Effector memory CD4-positive, alpha-beta T cell (primary cell): ENCODE results near the gene GALNT18.

Experiments used
- DNase-seq, 3 donors: peaks; one replicate each; pipeline ENCODE4 v3.0.0-alpha.2; 2020
- H3K27ac ChIP-seq: 2 replicates; pipeline ENCODE4 v1.7.0; 2013; ENCODE audit warnings: mild to moderate bottlenecking, low read length, moderate library complexity; ENCODE audit not compliant: insufficient read depth, poor library complexity, severe bottlenecking
- H3K27me3 ChIP-seq: replicated peaks from 2 replicates; pipeline ENCODE4 v1.7.0; 2013; ENCODE audit warnings: mild to moderate bottlenecking, low read length; ENCODE audit not compliant: insufficient read depth, control insufficient read depth, poor library complexity, severe bottlenecking
- H3K36me3 ChIP-seq: 2 replicates; pipeline ENCODE4 v1.7.0; 2013; ENCODE audit warnings: mild to moderate bottlenecking, low read length, moderate library complexity; ENCODE audit not compliant: control insufficient read depth, insufficient read depth
- H3K4me1 ChIP-seq: 2 replicates; pipeline ENCODE4 v1.7.0; 2013; ENCODE audit warnings: low read length, mild to moderate bottlenecking; ENCODE audit not compliant: control insufficient read depth, insufficient read depth, poor library complexity, severe bottlenecking
- H3K4me3 ChIP-seq: 2 replicates; pipeline ENCODE4 v1.7.0; 2013; ENCODE audit warnings: low read length, low read depth, mild to moderate bottlenecking; ENCODE audit not compliant: insufficient read depth, poor library complexity, severe bottlenecking
- H3K9me3 ChIP-seq: 2 replicates; pipeline ENCODE4 v1.7.0; 2013; ENCODE audit warnings: mild to moderate bottlenecking, low read length, moderate library complexity; ENCODE audit not compliant: control insufficient read depth

GALNT18 gene

DNA sequence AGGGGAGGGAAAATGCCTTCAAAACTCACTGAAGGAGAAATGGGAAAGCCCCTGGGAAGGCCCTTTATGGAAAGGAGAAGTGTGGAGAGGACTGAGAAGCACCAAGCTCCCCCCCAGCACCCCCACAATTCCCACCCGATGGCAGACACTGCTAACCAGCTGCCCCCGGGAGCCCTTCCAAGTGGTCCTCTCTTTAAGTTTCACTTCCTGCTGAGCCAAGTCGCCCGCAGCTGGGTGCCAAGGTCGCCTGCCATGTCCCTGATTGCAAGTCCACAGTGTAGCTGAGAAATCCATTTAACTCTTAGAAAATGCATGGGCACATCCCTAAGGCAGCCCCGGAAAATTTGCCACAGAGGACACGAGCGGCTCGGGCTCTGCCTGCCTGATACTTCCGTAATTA is 68.2 kb downstream of the GALNT18 start:
- DNase-seq = no peak

GRCh38 chr11:11552529-11553087 is 69.2 kb downstream of the GALNT18 start:
- no peak overlapping the region for H3K4me3 ChIP-seq
- H3K9me3 ChIP-seq = no peaks in the 10 kb centered on the region
- H3K36me3 ChIP-seq = no peaks in the 10 kb centered on the region
- H3K27me3 ChIP-seq = no peaks in the 10 kb centered on the region
- H3K4me1 ChIP-seq = no peaks in the 10 kb centered on the region
- DNase-seq = no peak
- H3K27ac ChIP-seq = no peak overlapping the region

More for the DNA sequence above, 68.2 kb downstream of the GALNT18 start:
- Histone ChIP-seq H3K4me1 (no peaks in the 10 kb centered on the region), H3K36me3 (no peaks in the 10 kb centered on the region), H3K9me3 (no peaks in the 10 kb centered on the region), H3K27ac (no peak overlapping the region), H3K27me3 (no peaks in the 10 kb centered on the region), H3K4me3 (no peak overlapping the region)

DNA sequence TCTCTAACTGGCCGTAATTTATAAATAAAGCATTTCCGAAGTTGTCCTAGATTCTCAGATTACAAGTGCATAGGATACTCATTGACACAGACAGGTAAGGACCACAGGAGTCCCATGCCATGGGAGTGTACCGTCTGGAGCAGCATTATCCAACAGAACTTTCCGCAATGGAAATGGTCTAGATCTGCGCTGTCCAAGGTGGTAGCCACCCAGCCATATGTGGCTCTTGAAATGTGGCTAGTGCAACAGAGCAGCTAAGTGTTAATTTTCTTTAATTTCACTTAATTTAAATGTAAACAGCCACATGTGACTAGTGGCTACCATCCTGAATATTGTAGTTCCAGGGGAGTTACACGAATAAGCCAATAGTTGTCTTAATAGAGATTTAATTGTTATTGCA is 71.3 kb downstream of the GALNT18 start:
- Histone ChIP-seq H3K36me3 (no peaks in the 10 kb centered on the region), H3K4me1 (no peaks in the 10 kb centered on the region), H3K9me3 (no peaks in the 10 kb centered on the region), H3K27ac (no peak overlapping the region), H3K4me3 (no peak overlapping the region), H3K27me3 (no peaks in the 10 kb centered on the region)
- no peak for DNase-seq

- no peak overlapping the region for H3K27ac ChIP-seq
- H3K27me3 ChIP-seq = no peaks in the 10 kb centered on the region
- H3K4me1 ChIP-seq = no peaks in the 10 kb centered on the region
- DNase-seq = no peak
- no peak overlapping the region for H3K4me3 ChIP-seq
- H3K36me3 ChIP-seq = no peaks in the 10 kb centered on the region
- H3K9me3 ChIP-seq = no peaks in the 10 kb centered on the region
Measured at GRCh38 chr11:11545285-11546275, 76.2 kb downstream of the GALNT18 start.

DNA sequence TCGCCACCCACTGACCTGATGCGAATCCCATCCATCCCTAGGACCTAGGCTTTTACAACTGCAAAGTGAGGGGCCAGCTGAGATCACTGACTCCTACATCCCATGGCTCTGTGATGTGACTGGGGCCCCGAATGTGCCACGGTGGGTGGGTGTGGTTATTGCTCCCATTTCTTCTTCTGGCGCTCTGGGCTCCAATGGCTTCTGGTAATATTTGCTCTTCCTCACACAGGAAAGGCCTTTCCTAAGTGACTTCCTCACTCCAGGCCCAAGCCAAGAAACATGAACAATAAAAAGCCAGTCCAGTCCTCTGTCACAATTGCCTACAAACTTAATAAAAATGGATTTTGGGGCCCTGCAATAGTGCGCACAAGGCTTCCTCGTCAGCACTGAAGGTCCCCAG is 78.1 kb downstream of the GALNT18 start:
- no peak for DNase-seq
- H3K36me3 ChIP-seq = no peaks in the 10 kb centered on the region
- no peak overlapping the region for H3K4me3 ChIP-seq
- no peaks in the 10 kb centered on the region for H3K4me1 ChIP-seq
- no peaks in the 10 kb centered on the region for H3K27me3 ChIP-seq
- no peaks in the 10 kb centered on the region for H3K9me3 ChIP-seq
- H3K27ac ChIP-seq = no peak overlapping the region

DNA sequence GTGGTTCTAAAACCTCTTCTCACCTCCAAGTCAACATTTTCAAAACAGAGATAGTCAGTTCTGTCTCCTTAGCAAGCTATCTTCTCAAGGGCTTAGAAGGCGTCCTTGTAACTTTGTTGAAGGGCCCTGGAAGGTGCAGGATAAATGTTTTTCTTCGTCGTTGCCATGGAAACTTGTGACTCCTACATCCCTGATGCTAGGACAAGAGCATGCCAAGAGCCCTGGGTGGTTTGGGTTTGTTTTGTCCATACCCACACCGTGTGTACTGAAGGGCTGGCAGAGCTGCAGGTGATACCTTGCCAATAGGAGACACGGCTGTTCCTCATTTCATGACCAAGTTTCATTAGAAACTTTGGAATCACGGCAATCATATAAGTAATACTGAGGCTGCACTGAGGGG is 81.6 kb downstream of the GALNT18 start:
- no peaks in the 10 kb centered on the region for H3K27me3 ChIP-seq
- H3K27ac ChIP-seq = no peak overlapping the region
- H3K36me3 ChIP-seq = no peaks in the 10 kb centered on the region
- no peak for DNase-seq
- H3K4me1 ChIP-seq = no peaks in the 10 kb centered on the region
- no peak overlapping the region for H3K4me3 ChIP-seq
- H3K9me3 ChIP-seq = no peaks in the 10 kb centered on the region

DNA sequence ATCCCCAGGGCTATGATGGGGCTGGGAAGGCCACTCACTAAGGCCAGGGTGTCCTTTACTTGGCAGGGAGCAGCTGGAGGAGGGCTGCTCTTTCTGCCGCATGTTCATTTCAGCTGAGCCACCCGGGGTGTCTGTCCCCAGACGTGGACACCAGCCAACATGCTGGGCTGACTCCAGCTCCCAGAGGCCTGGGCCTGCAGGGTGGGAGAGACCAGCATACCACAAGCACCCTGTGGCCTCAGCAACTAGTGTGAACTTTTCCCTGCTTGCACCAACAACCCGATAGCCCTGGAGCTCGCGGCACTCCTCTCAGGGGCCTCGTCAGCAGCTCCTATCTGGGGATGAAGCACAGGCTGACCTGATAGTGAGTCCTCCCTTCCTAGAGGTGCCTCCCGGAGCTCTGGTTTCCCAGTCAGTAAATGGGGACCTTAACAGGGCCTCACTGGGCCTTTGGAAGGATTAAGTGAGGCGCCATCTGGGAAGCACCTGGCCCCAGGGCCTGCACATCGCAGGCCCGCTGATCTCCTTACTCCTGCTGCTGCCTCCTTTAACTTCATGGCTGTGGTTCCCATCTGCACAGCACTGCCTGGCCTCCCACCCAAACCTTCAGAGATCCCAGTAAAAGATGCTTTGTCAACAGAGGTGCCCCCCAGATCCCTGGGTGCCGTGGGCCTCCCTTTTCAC is 83.4 kb downstream of the GALNT18 start:
- DNase-seq = no peak
- Histone ChIP-seq H3K9me3 (no peaks in the 10 kb centered on the region), H3K4me3 (no peak overlapping the region), H3K36me3 (no peaks in the 10 kb centered on the region), H3K27ac (no peak overlapping the region), H3K27me3 (no peaks in the 10 kb centered on the region), H3K4me1 (no peaks in the 10 kb centered on the region)

DNA sequence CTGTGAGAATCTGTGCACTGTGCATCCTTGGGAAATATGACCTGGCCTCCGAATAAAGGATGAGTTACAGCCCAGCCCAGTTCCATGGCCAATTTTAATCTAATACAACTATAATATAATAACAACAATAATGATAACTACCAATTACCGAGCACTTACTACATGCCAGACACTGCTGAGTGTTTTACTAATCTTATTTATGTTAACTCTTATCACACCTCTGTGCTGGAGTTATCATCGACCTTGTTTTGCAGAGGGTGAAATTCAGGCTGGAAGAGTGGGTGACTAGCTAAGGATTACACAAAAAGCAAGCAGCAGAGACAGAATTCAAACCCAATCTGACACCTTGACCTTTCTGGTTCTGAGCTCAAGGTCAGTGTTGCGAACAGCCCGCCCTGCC is 83.9 kb downstream of the GALNT18 start:
- DNase-seq = no peak
- H3K36me3 ChIP-seq = no peaks in the 10 kb centered on the region
- H3K27me3 ChIP-seq = no peaks in the 10 kb centered on the region
- no peak overlapping the region for H3K4me3 ChIP-seq
- H3K9me3 ChIP-seq = no peaks in the 10 kb centered on the region
- no peak overlapping the region for H3K27ac ChIP-seq
- no peaks in the 10 kb centered on the region for H3K4me1 ChIP-seq

DNA sequence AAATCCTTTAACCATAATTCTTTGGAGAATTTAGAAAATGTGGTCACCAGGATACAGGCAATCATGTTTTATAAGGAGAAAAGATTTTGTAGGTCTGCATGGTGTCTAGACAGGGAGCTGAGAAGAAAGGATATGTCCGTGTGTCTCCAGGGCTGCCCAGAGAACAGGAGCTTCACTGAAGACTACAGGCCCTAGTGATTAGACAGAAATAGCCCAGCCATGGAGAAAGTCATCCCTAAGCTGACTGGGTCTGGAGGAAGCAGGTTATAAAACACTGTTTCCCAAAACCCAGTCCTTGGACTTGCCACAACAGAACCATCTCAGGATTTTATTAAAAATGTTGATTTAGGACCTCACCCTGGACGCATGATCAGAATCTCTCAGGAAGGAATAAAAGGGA is 84.4 kb downstream of the GALNT18 start:
- no peak for DNase-seq
- Histone ChIP-seq H3K36me3 (no peaks in the 10 kb centered on the region), H3K27ac (no peak overlapping the region), H3K4me1 (no peaks in the 10 kb centered on the region), H3K27me3 (no peaks in the 10 kb centered on the region), H3K4me3 (no peak overlapping the region), H3K9me3 (no peaks in the 10 kb centered on the region)

DNA sequence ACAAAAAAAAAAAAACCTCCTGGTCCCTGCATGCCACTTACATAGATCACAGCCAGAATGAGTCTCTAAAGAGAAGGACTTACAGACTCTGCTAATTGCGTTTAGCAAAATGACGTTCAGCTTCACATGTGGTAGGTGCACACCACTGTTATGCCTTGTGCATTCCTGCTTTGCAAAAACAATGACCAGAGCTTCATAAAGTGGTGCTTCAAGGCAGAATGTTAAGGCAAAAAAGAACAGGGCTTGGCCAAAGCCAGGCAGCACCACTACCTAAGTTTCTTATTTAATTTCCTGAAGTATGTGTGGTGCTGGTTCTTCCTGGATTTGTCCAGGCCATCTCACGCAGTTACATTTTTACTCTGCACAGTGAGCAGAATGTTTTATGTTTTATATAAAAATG is 85.2 kb downstream of the GALNT18 start:
- Histone ChIP-seq H3K36me3 (no peaks in the 10 kb centered on the region), H3K27ac (no peak overlapping the region), H3K4me3 (no peak overlapping the region), H3K4me1 (no peaks in the 10 kb centered on the region), H3K27me3 (no peaks in the 10 kb centered on the region), H3K9me3 (no peaks in the 10 kb centered on the region)
- DNase-seq = no peak
